Hematopoietic multipotent progenitor cell treated with erythropoietin and hydrocortisone succinate and interleukin-3 and kit ligand, for 15 days (in vitro differentiated cells): ENCODE results near the gene NBPF11.
"Not testable (repeated sequence)": the region's sequence is repeated elsewhere in the genome, so short reads cannot be mapped to it uniquely, and the experiment has no call there.

Experiments
- DNase-seq: peaks from one replicate; pipeline ENCODE4 v3.0.0-alpha.2; 2015; ENCODE audit warnings: low spot score

NBPF11 gene

DNA sequence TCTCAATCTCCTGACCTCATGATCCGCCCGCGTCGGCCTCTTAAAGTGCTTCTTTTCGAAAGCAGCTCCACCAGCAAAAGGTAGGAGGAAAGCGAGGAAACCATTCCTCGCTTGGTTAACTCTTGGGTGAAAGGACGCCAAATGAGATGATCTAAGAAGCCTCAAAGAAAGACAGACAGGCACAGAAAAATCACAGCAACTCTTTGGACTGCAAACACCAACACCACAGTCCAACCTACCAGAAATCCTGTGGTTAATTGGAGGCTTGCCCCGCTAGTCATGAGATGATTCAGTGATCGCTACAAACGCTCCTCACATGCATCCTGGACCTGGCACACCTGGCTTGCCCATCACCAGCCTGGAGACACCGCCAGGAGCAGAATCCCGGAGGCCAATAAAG is 1.1 kb downstream of the NBPF11 start:
- DNase-seq, result not testable (repeated sequence)

GRCh38 chr1:148150014-148150413 is 2.1 kb downstream of the NBPF11 start:
- not testable (repeated sequence) for DNase-seq

- not testable (repeated sequence) for DNase-seq
These were observed 2.8 kb downstream of the NBPF11 start for GRCh38 chr1:148149050-148149815.

- not testable (repeated sequence) for DNase-seq
These were observed 4.8 kb downstream of the NBPF11 start for GRCh38 chr1:148147052-148147838.

- DNase-seq, result not testable (repeated sequence)
These were observed 5.7 kb downstream of the NBPF11 start for GRCh38 chr1:148146191-148146997.

- DNase-seq, result not testable (repeated sequence)
These were observed 8.9 kb downstream of the NBPF11 start for GRCh38 chr1:148143223-148143622.

DNA sequence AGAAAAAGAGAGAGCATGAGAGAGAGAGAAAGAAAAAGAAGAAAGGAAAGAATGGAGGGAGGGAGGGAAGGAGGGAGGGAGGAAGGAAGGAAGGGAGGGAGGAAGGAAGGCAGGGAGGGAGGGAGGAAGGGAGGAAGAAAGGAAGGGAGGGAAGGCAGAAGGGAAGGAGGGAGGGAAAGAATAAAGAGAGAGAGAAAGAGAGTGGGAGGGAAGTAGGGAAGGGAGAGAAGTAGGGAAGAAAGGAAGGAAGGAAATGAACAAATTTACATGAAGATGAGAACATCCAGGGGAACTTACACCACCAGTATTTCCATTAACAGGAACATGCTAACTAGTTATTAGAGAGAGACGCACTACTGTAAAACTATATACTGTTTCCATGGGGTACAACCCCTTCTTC is 10.1 kb downstream of the NBPF11 start:
- DNase-seq, result not testable (repeated sequence)

DNA sequence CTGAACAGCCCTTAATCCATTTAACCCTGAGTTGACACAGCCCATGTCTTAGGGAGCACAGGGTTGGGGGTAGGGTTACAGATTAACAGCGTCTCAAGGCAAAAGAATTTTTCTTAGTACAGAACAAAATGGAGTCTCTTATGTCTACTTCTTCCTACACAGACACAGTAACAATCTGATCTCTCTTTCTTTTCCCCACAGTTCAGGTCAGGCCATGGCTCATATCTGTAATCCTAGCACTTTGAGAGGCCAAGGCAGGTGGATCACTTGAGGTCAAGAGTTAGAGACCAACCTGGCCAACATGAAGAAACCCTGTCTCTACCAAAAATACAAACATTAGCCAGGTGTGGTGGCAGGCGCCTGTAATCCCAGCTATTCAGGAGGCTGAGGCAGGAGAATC is 13.5 kb downstream of the NBPF11 start:
- DNase-seq, result not testable (repeated sequence)

DNA sequence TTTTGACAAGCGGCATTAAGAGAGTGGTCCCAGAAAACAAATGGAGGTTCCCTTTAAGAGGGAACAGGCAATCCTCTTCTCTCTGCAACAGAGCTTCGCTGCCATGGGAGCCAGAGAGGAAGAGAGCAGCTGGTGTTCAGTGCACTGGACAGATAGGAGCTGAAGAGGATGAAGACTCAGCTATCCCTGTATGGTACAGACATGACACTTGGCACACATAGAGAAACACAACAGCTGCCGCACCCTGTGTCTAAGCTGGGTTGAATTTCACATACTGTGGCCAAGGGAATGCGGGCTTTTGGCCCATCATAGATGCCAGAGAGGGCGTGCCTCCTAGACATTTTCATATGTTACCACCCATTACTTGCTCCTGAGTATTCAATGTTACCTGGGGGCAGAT is 29.7 kb downstream of the NBPF11 start:
- DNase-seq, result not testable (repeated sequence)

DNA sequence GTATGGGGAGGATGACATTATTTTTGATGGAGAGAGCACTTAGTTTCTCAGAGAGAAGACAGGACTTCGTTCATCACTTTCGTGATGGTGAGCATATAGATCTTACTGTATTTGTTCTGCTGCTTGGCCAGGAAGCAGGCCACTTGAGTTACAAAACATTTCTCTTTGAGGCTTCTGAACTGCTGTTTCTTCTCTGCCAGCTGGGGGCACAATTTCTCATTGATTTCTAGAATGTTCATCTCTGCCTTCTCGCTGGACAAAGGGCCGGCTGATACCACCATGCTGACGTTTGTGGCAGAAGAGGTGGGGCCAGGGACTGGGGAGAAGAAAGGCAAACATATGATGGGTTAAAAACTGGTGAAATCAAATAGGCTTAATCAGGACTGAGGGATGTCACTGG is 31.7 kb downstream of the NBPF11 start:
- DNase-seq, result not testable (repeated sequence)

DNA sequence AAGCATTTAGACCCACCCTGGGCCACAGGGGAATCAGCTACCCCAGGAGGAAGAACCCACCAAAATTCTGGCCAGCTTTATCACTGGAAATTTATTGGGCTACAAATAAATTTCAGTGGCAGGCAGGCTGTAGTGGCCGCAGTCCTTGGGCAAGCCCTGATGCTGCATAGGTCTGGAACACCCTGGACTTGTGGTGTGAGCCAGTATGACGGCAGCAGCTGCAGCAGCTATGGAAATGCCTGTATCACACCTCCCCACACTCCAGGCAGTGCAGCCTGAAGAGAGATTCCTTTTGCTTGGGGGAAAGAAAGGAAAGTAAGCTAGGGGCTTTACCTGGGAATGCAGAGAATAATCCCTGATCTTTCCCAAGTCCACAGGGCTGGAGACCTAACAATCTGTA is 56.3 kb downstream of the NBPF11 start:
- not testable (repeated sequence) for DNase-seq

- DNase-seq, result not testable (repeated sequence)
These were observed 65.9 kb downstream of the NBPF11 start for GRCh38 chr1:148086196-148086595.

- not testable (repeated sequence) for DNase-seq
These were observed 70.9 kb downstream of the NBPF11 start for GRCh38 chr1:148081205-148081604.

DNA sequence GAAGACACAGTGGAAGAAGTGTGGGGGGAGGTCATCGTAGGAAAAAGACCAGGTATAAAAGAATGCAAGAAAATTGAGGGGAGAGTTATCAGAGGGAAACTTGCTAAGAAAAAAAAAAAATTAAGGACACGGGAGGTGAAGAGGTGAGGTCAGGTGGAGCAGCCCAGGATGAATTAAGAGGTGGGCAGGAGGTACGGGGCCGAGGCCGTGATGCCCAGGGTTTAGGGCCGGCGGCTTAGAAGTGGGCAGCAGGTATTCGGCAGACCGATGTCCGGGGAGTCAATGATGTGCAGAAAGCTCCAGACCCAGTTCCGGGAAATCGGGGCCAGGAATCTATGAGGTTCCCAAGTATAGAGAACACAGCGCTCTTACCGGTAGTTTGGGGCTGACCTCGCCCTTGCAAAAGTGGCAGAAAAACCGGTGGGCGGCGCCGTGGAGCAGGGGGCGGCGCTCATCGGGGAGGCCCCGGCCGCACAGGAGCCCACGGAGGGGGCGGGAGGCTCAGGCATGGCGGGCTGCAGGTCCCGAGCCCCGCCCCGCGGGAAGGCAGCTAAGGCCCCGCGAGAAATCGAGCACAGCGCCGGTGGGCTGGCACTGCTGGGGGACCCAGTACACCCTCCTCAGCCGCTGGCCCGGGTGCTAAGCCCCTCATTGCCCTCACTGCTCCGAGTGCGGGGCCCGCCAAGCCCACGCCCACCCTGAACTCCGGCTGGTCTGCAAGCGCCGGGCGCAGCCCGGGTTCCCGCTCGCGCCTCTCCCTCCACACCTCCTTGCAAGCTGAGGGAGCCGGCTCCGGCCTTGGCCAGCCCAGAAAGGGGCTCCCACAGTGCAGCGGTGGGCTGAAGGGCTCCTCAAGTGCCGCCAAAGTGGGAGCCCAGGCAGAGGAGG is 73.2 kb downstream of the NBPF11 start:
- DNase-seq, result not testable (repeated sequence)

DNA sequence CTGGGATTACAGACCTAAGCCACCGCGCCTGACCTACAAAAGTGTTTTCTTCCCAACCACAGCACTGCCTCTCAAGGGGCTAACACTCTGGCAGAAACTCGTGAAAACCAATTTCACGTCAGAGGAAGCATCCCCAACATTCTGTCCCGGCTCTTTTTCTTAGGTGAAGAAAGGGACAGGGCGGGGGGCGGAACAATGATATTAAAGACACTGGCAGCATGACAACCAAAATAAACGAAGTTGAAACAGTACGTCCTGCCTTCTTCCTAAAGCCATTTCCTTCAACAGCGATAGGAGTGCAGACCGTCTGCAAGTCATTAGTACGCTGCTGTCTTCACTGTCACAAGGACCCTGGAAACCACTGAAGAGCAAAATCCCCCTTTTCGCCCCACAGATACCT is 74.0 kb downstream of the NBPF11 start:
- DNase-seq, result not testable (repeated sequence)

- DNase-seq, result not testable (repeated sequence)
These were observed 74.6 kb downstream of the NBPF11 start for GRCh38 chr1:148077458-148077857.

- DNase-seq, result not testable (repeated sequence)
These were observed 78.7 kb downstream of the NBPF11 start for GRCh38 chr1:148073392-148073791.

DNA sequence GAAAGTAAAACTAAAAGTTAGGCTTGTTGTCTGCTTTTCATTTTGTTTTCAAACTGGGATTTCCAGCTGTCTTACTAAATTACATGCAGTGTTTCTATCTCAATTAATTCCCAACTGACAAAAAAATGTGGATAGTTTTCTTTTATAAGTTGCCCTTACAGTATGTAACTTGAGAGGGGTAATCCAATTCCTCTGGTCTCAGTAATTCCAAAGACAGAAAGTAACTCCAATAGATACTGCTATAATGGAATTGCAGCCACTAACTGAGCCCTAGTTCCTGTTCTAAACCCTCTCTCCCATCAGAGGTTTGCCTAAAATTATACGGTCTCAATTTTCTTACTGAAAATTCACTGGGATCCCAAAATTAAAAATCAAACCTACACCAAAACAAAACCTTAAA is 83.5 kb downstream of the NBPF11 start:
- DNase-seq, result not testable (repeated sequence)

DNA sequence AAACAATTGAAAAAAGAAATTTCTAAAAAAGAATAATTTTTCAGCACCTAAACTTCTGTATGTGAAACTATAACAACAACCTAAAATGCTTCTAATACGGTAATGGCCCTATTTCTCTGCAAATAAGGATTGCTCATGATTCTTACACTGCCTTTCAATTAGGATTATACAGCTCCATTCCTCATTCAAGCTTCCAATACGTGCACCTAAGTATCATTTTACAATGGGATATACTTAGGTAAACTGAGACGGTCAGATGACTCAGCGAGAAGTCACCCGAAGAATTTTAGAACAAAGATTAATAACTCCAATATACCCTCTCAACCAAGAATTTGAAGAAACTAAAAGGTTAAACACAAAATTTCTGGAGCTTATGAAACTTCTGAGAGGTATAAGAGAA is 83.9 kb downstream of the NBPF11 start:
- DNase-seq, result not testable (repeated sequence)

GRCh38 chr1:148060294-148060701 is 91.8 kb downstream of the NBPF11 start:
- not testable (repeated sequence) for DNase-seq

DNA sequence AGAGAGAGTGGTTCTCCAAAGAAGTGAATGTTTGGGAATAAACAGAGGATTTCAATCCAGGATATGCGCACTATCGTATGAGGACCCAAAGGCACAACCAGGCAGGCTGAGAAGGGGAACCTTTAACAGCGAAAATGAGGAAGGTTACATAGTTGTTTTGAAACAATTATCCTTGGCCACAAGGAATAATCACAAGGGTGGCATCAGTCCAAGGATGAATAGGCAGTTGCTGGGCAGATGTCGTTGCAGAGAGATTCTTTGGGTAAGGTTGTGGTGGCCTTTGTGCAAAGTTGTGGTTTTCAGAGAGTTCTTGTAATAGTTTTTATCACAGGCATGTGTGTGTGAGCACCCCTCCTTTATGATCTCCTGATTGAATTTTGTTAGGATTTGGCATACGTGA is 94.7 kb downstream of the NBPF11 start:
- not testable (repeated sequence) for DNase-seq
